M059J (cell line): ENCODE measurements around the gene MGST3. TPM values are rescaled to one million over a fixed set of nuclear protein-coding genes. Genes with fewer than 3 reads are reported as not detected.
A peak's percentile ranks its signal among the peaks of the same experiment; 100 is the strongest.
"Not testable (repeated sequence)": the region's sequence is repeated elsewhere in the genome, so short reads cannot be mapped to it uniquely, and the experiment has no call there.

Experiments used
- DNase-seq: peaks from one replicate; pipeline ENCODE4 v3.0.0-alpha.2; 2012; ENCODE audit warnings: low read depth
- total RNA-seq: library from RNA; depleted of rRNA; stranded (reverse); fragments of >200 nt; shearing (Covaris generic); gene quantifications from 2 replicates; pipeline ENCODE4 v1.2.3, GENCODE V29; 2014; rRNA removed

The MGST3 gene
- total RNA-seq, 1 experiment from 2014 or later, result 99.6 TPM

DNA sequence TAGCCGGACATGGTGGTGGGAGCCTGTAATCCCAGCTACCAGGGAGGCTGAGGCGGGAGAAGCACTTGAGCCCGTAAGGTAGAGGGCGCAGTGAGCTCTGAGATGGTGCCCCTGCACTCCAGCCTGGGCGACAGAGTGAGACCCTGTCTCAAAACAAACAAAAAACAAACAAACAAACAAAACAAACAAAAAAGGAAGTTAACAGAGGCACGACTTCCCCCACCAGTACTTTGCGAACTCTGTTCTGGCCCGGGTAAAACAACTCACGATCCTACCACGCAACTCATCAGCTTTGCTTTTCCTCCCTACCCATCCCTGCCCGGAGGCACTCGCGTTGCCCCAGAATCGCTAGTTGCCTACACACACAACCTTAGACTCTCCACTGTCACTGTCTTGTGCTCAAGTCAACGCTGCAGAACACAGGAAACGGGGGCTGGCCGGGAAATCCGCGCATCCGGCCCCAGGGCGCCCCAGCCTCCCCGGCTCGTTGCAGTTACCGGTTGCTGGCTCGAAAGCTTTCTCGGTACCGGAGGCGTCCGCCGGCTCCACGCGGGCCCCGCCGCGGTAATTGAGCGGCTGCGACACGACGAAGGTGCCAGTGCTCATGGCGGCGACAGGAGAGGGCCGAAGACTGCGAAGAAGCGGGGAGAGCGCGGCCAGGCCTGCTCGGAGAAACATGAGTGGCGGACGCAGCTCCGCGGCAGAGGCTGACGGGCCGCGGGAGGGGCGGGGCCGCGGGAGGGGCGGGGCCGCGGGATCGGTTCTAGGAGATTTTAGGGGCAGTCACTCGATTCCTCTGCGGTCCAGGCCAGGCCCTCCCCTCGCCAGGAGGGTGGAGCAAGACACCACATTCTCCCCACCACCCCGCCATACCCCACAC is 67.1 kb downstream of the MGST3 start, which contains the start of gene ALDH9A1:
Gene ALDH9A1 (minus strand): TSS at position 682 of the 880 bp plus-strand sequence. CDS start 4 bp downstream, at position 678.
- DNase-seq, result peak; percentile 86

DNA sequence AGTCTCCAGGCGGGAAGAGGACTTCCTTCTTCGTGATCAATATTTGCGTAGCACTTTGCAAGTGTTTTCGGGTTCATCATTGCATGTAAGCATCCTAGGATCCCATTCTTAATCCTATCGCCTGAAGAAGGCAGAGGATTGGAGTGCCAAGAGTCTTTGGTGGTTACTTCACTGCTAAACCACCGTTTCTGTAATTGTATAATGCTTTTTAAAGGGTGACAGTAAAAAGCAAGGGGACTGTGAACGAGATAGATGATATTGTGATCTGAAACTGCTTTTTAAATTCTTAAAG is 67.7 kb downstream of the MGST3 start:
- DNase-seq, result no peak

GRCh38 chr1:165699577-165699976 is 68.5 kb downstream of the MGST3 start:
- DNase-seq, result no peak

GRCh38 chr1:165701922-165702321 is 70.9 kb downstream of the MGST3 start:
- not testable (repeated sequence) for DNase-seq

DNA sequence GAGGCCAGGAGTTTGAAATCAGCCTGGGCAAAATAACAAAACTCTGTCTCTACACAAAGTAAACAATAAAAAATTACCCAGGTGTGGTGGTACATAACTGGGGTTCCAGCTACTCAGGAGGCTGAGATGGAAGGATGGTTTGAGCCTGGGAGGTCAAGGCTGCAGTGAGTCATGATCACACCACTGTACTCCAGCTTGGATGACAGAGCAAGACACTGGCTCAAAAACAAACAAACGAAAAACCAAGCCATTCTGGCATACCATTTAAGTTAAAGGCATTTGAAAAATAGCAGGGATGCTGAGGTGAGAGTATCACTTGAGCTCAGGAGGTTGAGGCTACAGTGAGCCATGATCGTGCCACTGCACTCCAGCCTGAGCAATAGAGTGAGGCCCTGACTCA is 72.6 kb downstream of the MGST3 start:
- peak; percentile 38 for DNase-seq

Other genes starting within 250 kb of the MGST3 start
- gene RXRG, start 186.1 kb upstream of the MGST3 start, total RNA-seq, result not detected in 2 replicates
- not detected in 2 replicates for gene LRRC52, start 87.2 kb upstream of the MGST3 start, total RNA-seq
- 50.3 and 55.9 TPM in 2 replicates for gene ALDH9A1, start 67.3 kb downstream of the MGST3 start, total RNA-seq
- 153 and 219 TPM in 2 replicates for gene TMCO1, start 137.6 kb downstream of the MGST3 start, total RNA-seq
- gene UCK2, start 196.4 kb downstream of the MGST3 start, total RNA-seq, result 40.4 and 48.0 TPM in 2 replicates